Mammary epithelial cell (primary cell): ENCODE results near the gene PIGB.
"Not testable (repeated sequence)": the region's sequence is repeated elsewhere in the genome, so short reads cannot be mapped to it uniquely, and the experiment has no call there.

ENCODE experiments used
- EZH2 ChIP-seq: IDR thresholded peaks from 2 replicates; pipeline ENCODE4 v1.6.1; 2012; ENCODE audit warnings: low read length, inconsistent platforms, borderline replicate concordance
- TF ChIP-seq, protein P1 (sequence below), 2 donors: IDR thresholded peaks in 1 of 2; conservative IDR thresholded peaks in 1 of 2; 2 replicates each; pipeline ENCODE4 v1.5.1; 2011 to 2012; ENCODE audit warnings: inconsistent platforms in 2 of 2, low read length in 2 of 2, mild to moderate bottlenecking in 2 of 2, control low read depth in 1 of 2, low read depth in 1 of 2; ENCODE audit not compliant: insufficient read depth in 1 of 2; ENCODE audit errors: extremely low read depth in 1 of 2

DNA sequence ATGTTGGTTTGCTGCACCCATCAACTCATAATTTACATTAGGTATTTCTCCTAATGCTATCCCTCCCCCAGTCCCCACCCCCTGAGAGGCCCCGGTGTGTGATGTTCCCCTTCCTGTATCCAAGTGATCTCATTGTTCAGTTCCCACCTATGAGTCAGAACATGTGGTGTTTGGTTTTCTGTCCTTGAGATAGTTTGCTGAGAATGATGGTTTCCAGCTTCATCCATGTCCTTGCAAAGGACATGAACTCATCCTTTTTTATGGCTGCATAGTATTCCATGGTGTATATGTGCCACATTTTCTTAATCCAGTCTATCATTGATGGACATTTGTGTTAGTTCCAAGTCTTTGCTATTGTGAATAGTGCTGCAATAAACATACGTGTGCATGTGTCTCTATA lies 38.4 kb upstream of the PIGB start:
- TF ChIP-seq, protein P1, sequence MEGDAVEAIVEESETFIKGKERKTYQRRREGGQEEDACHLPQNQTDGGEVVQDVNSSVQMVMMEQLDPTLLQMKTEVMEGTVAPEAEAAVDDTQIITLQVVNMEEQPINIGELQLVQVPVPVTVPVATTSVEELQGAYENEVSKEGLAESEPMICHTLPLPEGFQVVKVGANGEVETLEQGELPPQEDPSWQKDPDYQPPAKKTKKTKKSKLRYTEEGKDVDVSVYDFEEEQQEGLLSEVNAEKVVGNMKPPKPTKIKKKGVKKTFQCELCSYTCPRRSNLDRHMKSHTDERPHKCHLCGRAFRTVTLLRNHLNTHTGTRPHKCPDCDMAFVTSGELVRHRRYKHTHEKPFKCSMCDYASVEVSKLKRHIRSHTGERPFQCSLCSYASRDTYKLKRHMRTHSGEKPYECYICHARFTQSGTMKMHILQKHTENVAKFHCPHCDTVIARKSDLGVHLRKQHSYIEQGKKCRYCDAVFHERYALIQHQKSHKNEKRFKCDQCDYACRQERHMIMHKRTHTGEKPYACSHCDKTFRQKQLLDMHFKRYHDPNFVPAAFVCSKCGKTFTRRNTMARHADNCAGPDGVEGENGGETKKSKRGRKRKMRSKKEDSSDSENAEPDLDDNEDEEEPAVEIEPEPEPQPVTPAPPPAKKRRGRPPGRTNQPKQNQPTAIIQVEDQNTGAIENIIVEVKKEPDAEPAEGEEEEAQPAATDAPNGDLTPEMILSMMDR (conservative IDR thresholded peaks at IDR 0.05 in 1 of 2, IDR thresholded peaks at IDR 0.05 in 1 of 2; ENCODE audit: extremely low read depth in 1 of 2, insufficient read depth in 1 of 2, low read depth in 1 of 2, low read length in 2 of 2) = not testable (repeated sequence)
- not testable (repeated sequence) for TF ChIP-seq EZH2
